NCI-H1048 (cell line): Measurements from ENCODE around the gene UGT1A10.

Experiments used
- DNase-seq: peaks from one replicate; lab custom pipeline; 2025; lab: John Stamatoyannopoulos, UW

The UGT1A10 gene

DNA sequence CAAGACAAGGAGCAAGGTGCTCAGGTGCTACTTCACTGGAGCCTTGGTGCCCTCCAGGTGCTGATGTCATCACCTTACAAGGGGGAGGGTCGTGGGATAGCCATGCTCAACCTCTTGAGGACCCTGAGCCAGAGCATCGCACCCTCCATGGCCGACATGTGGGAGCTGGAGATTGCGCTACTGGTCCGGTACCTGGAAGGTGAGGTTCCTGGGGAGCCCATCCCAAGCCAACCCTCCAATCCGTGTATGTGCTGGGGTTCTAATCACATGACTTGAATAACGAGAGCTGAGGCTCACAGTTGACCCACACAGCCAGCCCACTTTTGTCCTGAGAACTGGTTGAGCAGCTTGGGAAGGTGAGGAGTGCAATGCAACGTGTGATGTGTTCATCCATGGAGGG lies 167.7 kb downstream of the UGT1A10 start:
- DNase-seq: no peak

GRCh38 chr2:233807215-233807865 lies 171.1 kb downstream of the UGT1A10 start:
- DNase-seq: no peak

DNA sequence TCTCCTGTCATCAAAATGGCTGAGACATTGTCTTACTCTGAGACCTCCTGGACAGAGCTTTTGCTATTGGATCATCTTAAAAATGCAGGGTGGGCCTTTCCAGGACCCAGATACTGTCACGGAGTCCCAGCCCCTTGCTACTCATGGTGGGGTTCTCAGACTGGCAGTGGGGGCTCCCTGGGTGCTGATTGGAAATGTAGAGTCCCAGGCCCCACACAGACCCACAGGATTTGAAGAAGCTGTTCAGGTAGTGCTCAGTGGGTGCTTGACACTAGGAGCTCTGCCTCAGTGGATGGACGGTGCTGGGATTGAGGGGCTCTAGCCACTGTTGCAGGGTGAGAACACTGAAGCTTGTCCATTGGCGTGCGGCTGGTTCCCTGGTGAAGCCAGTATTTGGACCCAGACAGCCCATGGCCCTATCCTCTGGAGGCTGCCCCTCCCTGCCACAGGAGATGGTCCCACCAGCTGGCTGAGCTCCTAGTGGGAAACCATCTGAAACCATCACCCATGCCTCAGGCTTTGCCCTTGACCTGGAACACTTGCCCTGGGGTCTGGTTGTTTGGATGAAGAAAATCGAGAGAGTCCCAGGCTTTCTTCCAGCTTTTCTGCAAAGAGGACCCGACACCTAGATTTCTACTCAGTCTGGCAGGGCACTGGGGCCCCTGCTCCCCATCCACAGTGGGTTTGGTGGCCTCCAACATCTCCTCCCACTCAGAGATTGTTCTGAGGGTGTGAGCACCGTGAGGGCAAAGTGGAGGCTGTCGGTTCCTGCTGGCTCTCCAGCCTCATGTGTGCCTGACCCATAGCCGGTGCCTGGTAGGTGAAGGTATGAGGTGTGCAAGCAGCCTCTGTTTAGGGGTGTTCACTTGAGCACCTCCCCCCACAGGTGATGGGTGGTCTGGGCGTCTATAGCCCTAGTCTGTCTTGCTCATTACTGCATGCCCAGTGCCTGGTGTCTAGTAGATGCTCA lies 172.0 kb downstream of the UGT1A10 start:
- no peak for DNase-seq

- no peak for DNase-seq
These were observed 174.1 kb downstream of the UGT1A10 start for GRCh38 chr2:233810385-233810784.

- no peak for DNase-seq
These were observed 174.8 kb downstream of the UGT1A10 start for GRCh38 chr2:233811087-233811486.

GRCh38 chr2:233811732-233812131 lies 175.5 kb downstream of the UGT1A10 start:
- no peak for DNase-seq

- DNase-seq: no peak
These were observed 177.2 kb downstream of the UGT1A10 start for GRCh38 chr2:233813236-233814055.

- DNase-seq: no peak
These were observed 178.0 kb downstream of the UGT1A10 start for GRCh38 chr2:233814056-233814835.

DNA sequence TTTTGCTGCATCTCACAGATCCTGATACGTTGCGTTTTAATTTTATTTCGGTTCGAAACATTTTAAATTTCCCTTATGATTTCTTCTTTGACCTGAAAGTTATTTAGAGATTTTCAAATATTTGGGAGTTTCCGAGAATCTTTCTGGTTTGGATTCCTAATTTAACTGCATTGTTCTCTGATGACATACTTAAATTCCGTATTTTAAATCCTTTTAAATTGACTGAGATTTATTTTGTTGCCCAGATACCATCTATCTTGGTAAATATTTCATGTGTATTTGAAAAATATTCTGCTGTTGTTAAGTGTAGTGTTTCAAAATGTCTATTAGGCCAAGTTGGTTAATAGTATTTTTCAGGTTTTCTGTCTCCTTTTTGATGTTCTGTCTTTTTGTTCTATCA lies 179.6 kb downstream of the UGT1A10 start:
- DNase-seq: no peak

- no peak for DNase-seq
These were observed 180.1 kb downstream of the UGT1A10 start for GRCh38 chr2:233816334-233816733.

- DNase-seq: no peak
These were observed 180.5 kb downstream of the UGT1A10 start for GRCh38 chr2:233816771-233817170.

- DNase-seq: no peak
These were observed 181.2 kb downstream of the UGT1A10 start for GRCh38 chr2:233817361-233817911.

DNA sequence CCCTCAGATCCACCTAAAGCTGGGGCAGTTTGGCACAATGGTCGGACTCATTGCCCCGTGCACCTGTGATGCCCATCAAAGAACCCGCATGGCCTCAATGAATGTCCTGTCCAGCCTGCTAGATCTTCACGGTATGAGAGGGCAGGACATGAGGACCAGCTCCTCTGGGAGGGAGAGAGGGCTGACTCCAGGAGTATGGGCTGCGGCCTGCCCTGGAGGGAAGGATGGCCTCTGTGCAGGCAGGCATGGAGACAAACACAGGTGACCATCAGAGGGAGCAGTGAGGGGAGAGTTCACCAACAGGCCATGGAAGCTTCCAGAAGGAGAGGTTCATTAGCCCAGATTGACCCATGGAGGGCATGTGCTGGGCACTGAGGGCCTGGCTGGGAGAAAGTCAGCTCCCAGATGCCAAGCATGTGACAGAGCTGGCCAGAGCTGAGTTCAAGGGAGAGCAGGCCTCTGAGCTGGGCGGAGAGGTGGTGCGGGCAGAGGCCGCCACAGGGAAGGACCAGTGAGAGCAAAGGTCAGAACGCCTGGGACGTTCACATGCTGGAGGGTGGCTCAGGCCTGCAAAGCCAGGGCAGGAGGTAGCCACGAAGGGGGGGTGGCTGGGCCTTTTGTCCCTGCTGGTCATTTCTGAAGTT lies 181.9 kb downstream of the UGT1A10 start:
- no peak for DNase-seq

GRCh38 chr2:233818639-233819621 lies 182.7 kb downstream of the UGT1A10 start:
- no peak for DNase-seq

DNA sequence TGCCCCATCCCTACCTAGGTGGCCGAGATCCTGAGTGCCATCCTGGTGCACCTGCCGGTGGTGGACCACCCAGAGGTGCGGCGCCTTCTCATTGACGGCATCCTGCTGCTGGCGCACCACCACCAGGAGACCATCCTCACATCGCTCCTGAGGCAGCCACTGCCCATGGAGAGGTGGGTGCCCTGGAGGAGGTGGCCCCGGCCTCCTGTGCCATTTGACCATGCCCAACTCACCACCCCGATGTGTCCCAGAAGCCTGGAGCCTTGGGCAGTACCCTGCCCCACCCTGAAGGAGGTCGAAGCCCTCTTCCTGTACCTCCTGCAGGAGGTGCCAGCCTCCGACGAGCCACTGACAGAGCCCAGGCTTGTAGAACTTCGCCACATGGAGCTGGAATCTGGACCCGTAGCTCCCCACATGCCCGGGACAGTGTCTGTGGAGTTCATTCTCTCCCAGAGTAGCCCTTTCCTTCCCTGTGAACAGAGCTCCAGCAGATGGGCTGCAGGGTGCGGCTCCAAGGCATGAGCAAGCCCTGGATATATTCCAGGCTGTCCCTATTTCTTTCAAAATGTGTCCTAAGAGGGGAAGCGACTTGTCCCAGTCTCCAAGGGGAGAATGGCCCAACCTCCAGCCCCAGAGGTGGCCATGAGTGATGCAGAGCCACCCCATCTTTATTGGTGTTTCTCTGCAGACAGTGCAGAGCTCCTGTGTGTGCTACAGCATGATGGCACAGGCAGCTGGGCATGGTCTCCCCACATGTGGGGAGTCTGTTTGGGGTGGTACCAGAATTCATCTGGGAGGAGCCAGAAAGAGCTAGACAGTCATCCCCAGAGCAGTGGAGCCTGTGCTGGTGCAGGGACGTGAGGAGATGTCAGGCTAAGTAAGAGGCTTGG lies 183.9 kb downstream of the UGT1A10 start:
- DNase-seq: no peak

DNA sequence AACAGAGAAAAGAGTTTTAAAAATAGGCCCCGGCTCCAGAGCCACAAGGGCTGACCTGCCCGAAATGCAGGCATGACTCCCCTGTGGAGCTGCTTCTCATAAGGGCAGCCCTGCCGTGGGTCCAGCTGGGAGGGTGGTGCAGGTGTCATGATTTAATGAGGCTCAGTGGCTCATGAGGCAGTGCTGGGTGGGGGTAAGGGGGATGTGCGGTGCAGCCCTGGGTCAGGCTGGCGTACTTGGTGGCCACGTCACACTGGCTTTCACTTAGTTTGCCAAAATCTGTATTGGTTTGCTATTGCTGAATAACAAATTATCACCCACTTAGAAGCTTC lies 184.5 kb downstream of the UGT1A10 start:
- no peak for DNase-seq

DNA sequence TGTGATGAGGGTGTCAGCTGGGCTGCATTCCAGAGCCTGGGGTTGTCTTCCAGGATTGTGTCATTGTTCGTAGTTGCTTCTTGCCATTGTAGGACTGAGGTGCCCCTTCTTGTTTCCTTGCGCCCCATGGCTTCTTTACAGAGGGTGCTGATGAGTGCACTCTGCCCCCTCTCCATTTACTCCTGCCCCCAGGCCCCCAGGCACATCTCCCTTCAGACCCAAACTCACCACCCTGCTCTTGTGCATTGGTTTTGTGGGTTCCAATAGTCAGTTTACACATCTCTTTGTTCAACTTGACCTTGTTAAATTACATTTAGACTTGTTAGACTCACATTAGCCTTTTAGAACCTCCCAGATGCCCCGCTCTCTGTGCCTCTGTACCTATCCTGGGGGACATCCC lies 184.9 kb downstream of the UGT1A10 start:
- DNase-seq: no peak

DNA sequence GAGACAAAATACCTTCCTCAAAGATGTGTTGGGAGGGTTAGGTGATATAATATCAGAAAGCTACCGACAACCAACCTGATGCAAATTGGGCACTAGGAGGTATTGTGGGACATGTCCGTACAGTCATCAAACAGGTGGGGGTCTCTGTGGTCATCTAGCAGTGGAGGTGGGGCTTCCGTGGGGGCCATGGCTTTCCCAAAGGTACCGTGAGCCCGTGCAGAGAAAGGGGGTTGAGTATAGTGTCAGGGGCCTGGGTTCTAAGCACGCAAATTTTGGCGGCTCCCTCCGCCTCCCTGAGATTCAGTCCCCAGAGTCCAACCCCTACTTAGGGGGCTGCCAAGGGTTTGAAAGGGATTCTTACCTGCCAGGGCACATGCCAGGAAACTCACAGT lies 185.5 kb downstream of the UGT1A10 start:
- no peak for DNase-seq
